SIG-M5 treated with dmso at 0.1 percent for 504 hours (cell line): Measurements from ENCODE around the gene IL4.

Experiments
- DNase-seq: peaks from one replicate; lab custom pipeline; 2025; ENCODE audit not compliant: unreplicated experiment; lab: John Stamatoyannopoulos, UW

Gene IL4

DNA sequence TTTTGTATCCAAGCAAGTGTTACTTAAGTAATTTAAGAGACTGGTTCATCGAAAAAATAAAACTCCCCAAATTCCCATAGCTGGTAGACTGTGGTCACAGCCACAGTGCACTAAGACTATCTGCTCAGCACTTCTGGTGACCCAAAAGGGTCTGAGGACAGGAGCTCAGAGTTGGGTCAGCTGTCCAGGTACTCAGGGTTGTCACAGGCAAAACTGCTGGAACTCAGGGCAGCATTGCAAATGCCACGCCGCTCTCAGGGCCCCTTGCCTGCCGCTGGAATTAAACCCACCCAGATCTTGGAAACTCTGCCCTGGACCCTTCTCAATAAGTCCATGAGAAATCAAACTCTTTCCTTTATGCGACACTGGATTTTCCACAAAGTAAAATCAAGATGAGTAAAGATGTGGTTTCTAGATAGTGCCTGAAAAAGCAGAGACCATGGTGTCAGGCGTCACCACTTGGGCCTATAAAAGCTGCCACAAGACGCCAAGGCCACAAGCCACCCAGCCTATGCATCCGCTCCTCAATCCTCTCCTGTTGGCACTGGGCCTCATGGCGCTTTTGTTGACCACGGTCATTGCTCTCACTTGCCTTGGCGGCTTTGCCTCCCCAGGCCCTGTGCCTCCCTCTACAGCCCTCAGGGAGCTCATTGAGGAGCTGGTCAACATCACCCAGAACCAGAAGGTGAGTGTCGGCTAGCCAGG is 16.0 kb upstream of the IL4 start, which contains the start of gene IL13:
TSS of gene IL13 (plus strand) at position 498 of the 705 bp plus-strand sequence. CDS start at position 512, 14 bp downstream.
- DNase-seq = no peak

DNA sequence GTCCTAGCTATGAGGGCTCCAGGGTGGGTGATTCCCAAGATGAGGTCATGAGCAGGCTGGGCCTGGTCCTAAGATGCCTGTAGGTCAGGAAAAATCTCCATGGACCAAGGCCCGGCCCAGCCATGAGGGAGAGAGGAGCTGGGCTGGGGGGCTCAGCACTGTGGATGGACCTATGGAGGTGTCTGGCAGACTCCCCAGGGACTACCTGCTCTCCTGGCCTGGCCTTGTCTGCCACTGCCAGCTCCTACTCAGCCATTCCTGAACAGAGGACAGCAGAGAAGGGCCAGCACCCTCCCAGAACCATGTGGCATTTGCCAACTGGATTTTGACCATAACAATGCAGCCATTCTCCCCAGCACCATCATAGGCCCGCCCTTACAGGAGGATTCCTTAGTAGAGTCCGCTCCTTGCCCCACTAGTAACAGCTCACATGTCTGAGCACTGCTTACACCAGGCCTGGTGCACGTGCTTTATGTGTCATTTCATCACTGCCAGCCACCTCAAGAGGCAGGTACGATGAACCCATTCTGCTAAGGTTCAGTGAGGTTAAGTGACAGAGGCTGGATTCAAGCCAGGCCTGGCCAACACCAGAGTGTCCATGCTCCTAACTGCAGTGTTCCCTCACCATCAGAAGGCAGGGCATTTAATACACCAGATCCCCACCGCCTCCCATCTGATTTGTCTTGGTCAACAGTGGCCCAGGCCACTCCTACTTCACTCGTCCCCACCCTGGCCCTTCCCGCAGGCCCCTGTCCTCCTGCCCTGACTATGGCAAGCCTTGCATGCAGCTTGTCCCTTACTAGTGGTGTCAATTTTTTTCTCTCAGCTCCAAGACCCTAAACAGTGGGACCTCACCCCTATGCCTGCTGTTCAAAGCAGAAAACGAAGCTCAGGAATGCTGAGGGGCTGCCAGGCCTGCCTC is 15.1 kb upstream of the IL4 start:
- no peak for DNase-seq

DNA sequence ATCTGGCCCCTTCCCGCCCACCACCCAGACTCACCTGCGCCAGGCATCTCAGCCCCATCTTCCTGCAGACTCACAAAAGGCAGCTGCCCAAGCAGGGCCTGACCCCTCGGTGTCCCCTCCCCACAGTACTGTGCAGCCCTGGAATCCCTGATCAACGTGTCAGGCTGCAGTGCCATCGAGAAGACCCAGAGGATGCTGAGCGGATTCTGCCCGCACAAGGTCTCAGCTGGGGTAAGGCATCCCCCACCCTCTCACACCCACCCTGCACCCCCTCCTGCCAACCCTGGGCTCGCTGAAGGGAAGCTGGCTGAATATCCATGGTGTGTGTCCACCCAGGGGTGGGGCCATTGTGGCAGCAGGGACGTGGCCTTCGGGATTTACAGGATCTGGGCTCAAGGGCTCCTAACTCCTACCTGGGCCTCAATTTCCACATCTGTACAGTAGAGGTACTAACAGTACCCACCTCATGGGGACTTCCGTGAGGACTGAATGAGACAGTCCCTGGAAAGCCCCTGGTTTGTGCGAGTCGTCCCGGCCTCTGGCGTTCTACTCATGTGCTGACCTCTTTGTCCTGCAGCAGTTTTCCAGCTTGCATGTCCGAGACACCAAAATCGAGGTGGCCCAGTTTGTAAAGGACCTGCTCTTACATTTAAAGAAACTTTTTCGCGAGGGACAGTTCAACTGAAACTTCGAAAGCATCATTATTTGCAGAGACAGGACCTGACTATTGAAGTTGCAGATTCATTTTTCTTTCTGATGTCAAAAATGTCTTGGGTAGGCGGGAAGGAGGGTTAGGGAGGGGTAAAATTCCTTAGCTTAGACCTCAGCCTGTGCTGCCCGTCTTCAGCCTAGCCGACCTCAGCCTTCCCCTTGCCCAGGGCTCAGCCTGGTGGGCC is 13.9 kb upstream of the IL4 start:
- no peak for DNase-seq

DNA sequence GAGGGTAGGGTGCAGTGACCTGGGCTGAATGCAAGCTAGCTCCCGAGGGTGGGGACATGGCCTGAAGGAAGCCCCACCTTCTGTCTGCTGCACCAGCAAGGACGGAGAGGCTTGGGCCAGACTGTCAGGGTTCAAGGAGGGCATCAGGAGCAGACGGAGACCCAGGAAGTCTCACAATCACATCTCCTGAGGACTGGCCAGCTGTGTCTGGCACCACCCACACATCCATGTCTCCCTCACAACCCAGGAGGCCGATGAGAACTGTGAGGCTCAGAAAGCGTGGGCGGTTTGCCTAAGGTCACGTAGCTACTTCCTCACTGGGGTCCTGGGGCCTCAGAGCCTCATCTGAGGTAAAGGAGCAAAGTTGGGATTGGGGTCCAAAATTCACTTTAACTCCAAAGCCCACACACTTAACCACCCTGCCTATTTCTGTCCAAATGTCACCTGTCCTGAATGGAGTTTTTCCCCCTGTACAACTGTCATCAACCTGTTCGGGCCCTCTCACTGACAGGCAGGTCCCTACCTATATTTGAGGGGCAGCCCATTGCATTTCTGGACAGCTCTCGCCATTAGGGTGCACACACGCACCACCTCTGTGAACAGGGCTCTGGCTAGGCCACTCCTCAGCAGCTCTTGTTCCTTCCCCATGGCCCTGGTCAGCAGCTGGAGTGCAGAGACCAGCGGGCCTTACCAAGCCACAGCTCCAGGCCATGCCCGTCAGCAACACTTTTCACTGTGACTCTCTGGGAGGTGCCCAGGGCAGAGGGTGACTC is 12.4 kb upstream of the IL4 start:
- DNase-seq = no peak

DNA sequence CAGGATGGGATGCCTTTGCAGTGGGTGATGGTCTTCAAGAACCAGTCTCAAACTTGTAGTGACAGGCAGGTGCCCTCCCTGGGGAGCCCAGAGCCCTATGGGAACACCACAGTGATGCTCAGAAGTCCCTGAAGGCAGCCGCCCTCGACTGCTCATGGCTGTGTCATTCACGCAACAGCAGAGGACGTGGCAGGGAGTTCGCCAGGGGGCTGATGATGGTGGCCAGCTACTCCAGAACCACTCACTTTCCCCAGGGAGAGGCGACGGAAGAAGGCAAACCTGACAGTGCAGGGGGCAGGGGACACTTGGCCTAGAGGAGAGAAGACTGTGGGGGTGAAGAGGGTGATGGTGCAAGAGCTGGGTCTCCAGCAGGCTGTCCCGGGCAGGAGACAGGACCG is 11.8 kb upstream of the IL4 start:
- DNase-seq = no peak

DNA sequence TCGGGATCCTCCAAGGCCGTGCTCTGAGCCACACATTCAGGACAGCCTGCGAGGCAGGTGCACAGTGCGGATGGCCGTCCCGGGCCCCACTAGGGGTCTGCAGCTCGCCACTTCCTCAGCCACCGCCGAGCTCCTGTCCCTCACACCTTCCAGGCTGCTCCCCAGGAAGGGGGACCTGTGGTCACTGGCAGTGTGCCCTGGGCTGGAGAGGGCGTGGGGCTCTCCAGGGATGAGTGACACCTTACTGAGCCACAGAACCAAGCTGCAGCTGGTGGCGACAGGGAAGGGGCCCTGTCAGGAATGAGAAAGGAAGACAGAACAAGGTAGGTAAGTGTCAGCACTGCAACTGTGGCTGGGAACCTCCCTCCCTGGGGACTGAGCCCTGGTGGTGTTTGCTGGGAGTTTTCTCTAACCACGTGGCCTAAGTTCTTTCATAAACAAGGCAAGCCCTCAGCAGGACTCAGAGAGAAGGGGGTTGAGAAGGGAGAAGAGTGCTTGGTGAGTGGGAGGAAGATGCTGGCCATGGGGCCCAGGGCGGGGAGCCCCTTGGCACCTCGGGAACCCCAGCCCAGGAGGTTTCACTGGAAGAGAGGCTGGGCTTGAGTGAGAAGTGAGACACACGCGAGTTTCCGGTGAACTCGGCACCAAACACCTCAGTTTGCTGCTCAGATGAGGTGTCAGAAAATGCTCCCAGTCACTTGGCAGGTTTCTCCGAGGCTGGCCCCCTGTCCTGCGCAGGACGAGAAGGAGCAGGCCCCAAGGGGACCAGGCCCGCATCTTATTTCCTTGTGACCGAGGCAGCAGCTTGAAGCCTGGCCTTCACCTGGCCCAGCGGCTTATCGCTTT is 10.6 kb upstream of the IL4 start:
- DNase-seq = no peak

DNA sequence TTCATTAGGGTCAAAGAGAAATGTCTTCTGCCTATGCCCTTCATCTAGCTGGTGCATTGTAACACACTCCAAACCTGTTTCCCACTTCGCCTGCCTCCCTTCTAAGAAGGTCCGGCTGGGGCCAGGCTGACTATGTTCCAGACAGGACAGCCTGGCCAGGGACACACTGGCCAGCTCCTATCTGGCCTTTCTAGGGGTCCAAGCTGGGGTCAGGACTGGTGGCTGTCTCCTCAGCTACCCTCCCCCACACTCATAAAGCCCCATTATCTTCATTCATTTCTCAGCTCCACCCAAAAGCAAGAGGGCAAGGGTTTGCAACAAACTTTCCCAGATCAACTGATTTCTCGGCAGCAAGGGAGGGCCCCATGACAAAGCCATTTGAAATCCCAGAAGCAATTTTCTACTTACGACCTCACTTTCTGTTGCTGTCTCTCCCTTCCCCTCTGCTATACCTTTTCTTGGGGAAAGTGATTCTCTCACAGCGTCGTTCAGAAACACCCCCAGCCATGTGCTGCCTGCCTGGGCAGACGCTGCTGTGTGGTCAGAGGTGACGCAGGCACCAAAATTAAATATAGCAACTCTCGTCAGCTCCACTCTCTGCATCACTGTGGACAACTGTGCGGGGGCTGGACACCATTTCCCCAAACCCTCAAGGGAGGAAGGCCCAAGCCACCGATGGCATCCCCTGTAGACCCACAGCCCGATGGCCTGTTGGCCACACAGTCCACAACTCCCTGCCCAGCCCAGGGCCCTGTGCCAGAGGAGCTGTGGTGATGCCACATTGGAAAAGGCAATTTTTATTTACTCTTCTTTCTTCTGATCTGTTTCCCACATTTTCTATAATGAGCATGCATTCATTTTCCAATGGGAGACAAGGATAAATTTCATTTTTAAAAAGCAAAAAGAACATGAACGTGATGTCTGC is 9.8 kb upstream of the IL4 start:
- no peak for DNase-seq

DNA sequence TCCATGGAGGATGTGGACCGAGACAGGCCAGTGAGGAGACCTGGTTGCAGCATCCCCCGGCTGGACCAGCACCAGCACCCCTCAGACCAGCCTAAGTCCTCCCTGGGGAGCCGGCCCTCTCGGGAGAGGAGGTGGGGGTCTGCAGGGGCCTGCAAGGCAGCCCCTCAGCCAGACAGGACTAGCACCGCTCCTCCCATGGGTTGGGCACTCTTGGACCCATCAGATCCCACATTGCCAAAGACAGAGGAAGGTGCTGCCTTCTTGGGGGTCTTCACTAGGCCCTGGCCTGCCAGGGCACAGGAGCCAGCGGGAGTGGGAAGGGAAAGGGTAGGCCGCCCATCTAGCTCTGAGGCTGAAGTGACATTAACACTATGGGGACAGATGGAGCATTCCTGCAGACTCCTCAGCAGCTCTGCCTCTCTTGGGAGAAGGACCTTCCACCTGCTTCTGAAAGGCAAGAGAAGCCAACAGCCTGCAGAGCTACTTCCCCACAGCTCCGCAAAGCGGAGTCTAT is 9.0 kb upstream of the IL4 start:
- no peak for DNase-seq

DNA sequence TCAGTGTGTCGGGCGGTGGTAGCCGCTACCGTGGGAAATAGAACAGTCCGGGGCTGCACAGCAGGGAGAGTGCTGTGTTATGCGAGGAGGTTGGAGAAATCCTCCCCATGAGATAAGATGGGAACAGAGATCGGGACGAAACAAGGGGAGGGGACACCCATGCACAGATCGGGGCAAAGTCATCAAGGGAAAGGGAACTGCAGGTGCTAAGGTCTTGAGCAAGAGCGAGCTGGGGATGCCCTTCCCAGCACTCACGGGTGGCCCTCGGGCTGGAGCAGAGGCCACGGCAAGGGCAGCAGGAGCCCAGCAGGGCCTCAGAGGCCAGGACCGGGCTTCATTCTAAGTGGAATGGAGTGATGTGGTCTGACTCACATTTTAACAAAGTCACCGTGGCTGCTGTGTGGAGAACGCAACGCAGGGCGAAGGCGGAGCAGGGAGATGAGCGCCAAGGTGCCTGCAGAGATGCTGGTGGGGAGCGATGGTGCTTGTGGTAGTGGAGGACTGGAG is 8.2 kb upstream of the IL4 start:
- no peak for DNase-seq

DNA sequence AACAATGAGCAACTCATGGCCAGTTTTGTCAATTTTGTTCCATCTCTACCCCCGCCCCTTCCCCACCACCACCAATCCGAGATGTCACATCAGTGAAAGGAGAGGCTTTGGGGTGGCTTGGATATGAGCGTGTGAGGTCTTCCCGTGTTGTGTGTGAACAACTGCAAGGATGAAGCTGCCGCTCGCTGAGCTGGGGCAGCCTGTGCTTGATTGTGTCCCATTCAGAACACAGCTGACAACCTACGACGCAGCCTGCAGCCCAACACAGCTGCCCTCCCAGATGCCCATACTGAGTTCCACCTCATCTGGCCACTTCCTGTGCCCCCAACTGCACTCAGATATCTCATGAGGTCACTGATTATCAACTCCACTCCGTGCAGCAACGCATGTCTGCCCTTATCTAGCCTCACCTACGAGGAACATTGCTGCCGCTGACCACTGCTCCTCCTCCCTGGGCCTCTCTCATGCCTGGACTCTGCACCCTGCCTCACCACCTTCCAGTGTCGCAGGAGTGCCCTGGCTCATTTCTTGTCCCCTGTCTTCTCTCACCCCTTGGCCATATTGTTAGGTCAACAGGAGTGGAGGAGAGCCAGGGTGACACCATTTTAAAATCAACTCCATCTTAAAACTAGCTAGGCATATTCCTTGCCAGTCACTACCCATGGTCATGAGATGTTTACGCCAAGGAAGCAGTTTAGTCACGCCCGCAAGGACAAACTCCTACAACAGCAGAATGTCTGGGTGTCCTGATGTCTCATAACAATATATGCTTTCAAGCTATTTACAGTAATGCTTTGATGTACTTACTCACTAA is 7.3 kb upstream of the IL4 start:
- no peak for DNase-seq

DNA sequence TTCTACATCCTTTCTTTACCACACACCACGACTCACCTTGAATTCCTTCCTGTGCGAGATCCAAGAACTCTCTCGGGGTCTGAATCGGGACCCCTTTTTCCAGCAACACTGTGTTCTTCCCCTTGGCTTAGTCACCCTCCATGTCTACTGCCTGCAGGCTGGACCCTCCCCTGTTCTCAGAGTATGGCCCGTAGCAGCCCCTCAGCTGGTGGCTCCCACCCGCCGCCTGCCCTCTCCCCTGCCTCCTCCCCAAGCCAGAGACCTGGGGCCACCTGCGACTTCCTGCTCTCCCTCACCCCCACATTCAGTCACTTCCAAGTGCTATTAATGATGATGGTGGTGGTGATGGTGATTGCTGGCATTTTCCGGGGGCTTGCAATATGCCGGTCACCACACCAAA is 6.5 kb upstream of the IL4 start:
- DNase-seq = no peak

DNA sequence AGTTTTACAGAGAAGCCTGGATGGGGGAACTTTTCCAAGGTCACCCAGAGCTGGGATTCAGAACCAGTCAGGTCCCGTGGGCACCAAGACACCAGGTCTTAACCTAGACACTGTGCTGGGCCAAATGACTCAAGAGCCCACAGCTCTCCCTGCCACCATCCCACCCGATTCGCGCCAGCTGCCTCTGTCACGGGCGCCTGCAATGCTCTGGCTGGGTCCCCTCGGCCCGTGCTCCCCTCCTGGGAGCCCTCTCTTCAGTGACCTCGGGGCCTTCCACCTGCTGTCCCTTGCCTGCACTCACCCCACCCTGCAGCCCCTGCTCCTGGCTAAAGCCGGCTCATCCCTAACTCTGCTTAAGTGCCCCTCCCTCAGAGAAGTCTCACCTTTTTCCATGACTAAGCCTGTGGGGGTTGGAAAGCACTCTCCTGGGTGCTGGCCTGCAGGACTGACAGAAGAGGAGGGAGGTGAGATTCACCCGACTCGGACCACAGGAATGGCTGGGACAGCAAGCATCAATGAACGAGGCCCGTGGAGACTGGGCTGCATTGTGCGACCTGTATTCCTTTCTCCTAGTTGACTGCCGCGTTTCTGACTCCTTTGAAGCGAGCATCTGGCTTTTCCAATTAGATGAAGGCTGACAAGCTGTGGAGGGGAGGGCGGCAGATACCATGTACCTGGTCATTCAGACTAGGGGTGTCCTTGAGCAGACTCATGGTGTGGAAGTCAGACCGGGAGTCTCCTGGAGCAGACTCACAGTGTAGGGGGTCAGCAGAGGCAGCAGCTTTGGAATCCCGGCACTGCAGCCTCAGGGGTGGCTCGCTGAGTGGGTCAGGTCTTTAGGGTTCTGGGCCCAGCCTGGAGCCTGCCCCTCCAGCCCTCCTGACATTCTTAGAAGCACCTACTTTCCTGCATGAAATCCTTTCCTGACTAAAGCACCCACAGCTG is 5.8 kb upstream of the IL4 start:
- DNase-seq = no peak

DNA sequence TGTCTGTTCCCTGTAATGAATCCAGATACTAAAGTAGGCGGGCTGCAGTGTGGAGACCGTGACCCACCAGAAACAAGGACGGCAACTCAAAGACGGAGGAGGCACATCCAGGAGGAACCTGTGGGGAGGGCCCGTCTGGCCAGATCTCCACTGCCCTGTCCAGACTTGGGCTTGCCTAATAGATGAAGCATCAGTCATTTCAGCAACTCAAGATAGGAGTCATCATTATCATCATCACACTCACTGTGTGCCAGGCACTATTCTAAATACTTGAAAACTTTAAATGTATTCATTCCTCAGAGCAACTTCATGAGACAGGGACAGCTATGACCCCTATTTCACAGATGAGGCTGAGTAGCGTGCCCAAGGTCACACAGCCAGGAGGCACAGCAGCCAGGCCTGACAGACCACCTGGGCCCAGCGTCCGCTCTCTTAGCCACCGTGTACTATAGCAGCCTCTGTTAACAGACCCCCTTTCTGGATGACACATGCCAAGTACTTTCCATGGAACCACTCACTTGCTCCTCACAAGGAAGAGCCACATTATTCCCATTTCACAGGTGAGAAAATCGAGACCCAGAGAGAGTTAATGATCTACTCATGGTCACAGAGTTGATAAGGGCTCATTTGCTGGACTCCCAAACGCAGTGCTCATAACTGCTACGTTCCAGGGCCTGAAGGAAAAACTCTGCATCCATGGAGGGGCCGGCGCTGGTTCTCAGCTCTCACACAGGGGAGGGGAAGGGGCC is 4.9 kb upstream of the IL4 start:
- no peak for DNase-seq

DNA sequence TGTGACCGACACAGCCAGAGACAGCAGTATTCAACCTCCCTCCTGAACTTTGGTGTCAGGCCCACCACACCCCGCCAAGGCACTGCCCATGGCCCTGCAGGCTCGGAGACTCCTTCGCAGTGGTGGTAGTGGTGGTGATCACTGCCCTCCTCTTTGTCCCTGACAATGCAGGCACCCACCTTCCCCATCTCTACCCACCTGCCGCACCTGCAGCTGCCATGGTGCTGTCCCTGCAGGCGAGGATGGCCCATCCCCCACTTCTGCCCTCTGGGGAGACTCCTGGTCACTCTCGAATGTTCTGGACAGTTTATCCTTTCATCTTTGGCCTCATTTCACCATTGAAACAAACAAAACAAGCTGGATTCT is 4.4 kb upstream of the IL4 start:
- DNase-seq = no peak
